ENCODE results near the gene BDH2. TPM values are rescaled to one million over a fixed set of nuclear protein-coding genes. Genes with fewer than 3 reads are reported as not detected.

Gene BDH2
- total RNA-seq, 2 experiments from 2014 or later, result 26.3 to 28.2 TPM

- TF ChIP-seq EZH2phosphoT487 (IDR thresholded peaks at IDR 0.05; ENCODE audit: borderline replicate concordance, low read depth, low read length) (no peak), CTCF (conservative IDR thresholded peaks at IDR 0.05; ENCODE audit: low read length) (no peak)
Measured at GRCh38 chr4:103029300-103029699, 70.3 kb downstream of the BDH2 start.

More at GRCh38 chr4:103029300-103029699, 70.3 kb downstream of the BDH2 start:
- H3K4me1 ChIP-seq (ENCODE audit: insufficient read depth, low read length, poor library complexity, severe bottlenecking), result no peaks in the 10 kb centered on the region
- intact Hi-C loops (cut with micrococcal nuclease; ENCODE audit: unreplicated experiment), result no loop called here
- CTCF ChIA-PET (ENCODE audit: unreplicated experiment), result no interaction called here
- no peak overlapping the region for H3K27ac ChIP-seq (ENCODE audit: low read depth, low read length, poor library complexity, severe bottlenecking)
- POLR2A ChIA-PET, result interaction anchor here (0.6 to 1.2 kb wide), 6 partner anchors 8 to 422 kb away, joined by 3 read pairs; no protein-coding TSS in a partner anchor
- BruUV-seq (replicated peaks), result no TSS peak
- no peaks in the 10 kb centered on the region for H3K9me2 ChIP-seq (ENCODE audit: insufficient read depth, low read length)
- no peak overlapping the region for H3K4me2 ChIP-seq (ENCODE audit: low read length)
- H4K20me1 ChIP-seq (ENCODE audit: insufficient read depth, low read length), result no peaks in the 10 kb centered on the region
- H3K4me3 ChIP-seq (ENCODE audit: low read depth, low read length, poor library complexity, severe bottlenecking), result no peak overlapping the region
- no peaks in the 10 kb centered on the region for H3K79me2 ChIP-seq (ENCODE audit: insufficient read depth, low read depth, low read length)
- H3K36me3 ChIP-seq (ENCODE audit: insufficient read depth, low read length), result peaks cover 47% of the 10 kb centered on the region
- H2AFZ ChIP-seq (ENCODE audit: low read length), result no peak overlapping the region
- no peak for DNase-seq (ENCODE audit: low spot score)
- H3K9me3 ChIP-seq (ENCODE audit: low read length), result no peaks in the 10 kb centered on the region

Other genes with a start within 250 kb of the BDH2 start
- gene CISD2, start 230.8 kb downstream of the BDH2 start, total RNA-seq (2014; rRNA removed; shearing (Covaris generic)), result 37.6 and 41.1 TPM in 2 replicates
- 32.8 and 34.6 TPM in 2 replicates for gene CISD2, start 230.8 kb downstream of the BDH2 start, total RNA-seq (2022)
- 0.88 and 2.3 TPM in 2 replicates for gene SLC9B1, start 80.1 kb downstream of the BDH2 start, total RNA-seq (2014; rRNA removed; shearing (Covaris generic))
- 2.0 and 3.3 TPM in 2 replicates for gene SLC9B1, start 80.1 kb downstream of the BDH2 start, total RNA-seq (2022)
- 23.5 and 26.5 TPM in 2 replicates for gene SLC9B2, start 23.1 kb downstream of the BDH2 start, total RNA-seq (2014; rRNA removed; shearing (Covaris generic))
- gene SLC9B2, start 23.1 kb downstream of the BDH2 start, total RNA-seq (2022), result 36.5 and 38.5 TPM in 2 replicates
- 23.6 and 39.4 TPM in 2 replicates for gene CENPE, start 98.5 kb upstream of the BDH2 start, total RNA-seq (2014; rRNA removed; shearing (Covaris generic))
- 70.9 and 80.0 TPM in 2 replicates for gene CENPE, start 98.5 kb upstream of the BDH2 start, total RNA-seq (2022)